Activated T-cell treated with anti-CD3 and anti-CD28 coated beads for 24 hours (primary cell): ENCODE measurements around the gene SNPH.

Source experiments
- DNase-seq: peaks from one replicate; pipeline ENCODE4 v3.0.0-alpha.2; 2020; ENCODE audit warnings: low read depth

Gene SNPH

DNA sequence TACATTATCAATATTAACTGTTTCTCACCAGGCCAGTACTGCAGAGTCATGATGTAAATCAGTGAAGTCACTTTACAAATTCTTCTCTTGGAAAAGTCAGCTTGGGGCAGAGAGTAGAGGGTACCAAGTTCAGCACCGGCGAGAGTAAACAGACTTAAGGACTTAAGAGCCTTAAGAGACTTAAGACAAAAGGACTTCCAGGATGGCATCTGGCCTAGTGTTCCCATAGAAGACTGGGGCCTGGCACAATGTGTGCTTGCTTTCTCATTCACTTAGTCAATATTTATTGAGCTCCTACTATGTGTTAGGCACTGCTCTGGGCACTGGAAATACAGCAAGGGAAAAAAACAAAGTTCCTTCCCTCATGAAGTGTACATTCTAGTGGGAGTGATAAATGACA, 1.4 kb upstream of the SNPH start:
- no peak for DNase-seq

DNA sequence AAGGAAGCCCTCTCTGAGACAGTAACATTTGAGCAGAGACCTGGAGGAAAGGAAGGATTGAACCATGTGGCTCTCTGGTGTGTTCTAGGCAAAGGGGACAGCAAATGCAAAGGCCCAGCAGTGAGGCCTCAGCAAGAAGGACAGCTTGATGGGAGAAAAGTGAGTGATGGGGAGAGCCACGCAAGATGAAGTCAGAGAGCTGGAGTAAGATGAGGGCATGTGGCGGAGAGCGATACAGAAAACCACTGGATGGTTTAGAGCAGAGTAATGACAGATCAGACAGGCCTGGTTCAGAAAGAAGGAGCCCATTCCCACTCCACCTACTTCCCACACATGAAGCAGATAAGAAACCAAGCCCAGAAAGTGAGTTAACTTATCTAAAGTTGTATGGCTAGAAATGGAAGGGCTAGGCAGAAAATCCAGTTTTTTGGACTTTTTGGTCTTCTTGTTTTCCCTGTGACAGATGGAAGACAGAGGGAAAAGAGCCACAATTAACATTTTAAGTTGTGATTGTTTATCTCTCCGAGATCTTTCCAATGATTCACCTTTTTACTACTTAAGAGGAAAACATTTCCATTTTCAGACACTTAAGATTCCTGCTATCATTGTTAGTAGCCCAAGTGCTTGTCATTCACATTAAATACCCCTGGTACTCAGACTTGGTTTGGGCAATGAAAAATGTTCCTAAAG, 723 bp upstream of the SNPH start:
- no peak for DNase-seq

GRCh38 chr20:1265916-1266166, 253 bp upstream of the SNPH start:
- no peak for DNase-seq

DNA sequence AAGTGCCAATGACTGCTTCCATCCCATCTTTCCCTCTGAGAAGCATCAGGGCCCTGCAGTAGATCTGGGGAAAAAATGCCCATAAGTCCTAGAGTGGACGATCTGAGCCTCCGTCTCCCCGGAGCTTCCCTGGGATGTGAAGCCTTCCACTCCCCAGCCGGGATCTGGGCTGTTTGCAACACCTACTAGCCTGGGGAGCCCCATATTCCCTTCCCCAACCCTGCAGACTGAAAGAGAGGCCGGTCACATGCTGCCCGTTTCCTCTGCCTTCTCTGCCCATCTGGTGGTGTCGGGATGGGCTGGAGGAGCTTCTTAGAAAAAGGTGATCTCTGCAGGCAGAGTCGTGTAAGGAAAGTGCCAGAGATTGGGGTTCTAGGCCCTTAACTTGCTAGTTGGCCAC, 1.1 kb downstream of the SNPH start:
- no peak for DNase-seq

DNA sequence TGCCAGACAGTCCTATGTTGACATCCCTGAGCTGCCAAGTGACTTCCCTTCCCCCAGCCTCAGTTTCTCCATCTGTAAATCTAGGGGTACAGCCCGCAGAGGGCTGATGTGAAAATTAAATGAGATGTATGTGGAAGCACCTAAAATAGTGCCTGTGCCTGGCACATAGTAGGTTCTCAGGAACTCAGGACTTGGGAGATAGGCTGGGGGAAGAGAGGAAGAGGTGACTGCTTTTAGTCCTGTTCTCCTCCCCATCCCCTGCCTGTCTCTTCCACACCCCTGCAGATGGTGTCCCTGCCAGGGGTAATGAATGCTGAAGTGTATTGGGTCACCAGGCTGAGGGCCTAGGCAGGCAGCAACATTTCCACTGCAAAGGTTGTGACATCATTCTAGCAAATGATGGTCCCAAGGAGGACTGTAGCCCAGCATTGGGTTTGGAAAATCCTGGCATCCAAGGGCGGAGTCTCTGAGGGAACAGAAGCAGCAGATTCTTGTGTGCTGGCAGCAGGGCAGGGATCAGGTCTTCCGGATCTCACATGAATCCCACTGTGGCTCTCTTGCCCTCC, 1.8 kb downstream of the SNPH start:
- no peak for DNase-seq

- DNase-seq = no peak
Measured at GRCh38 chr20:1269235-1269634, 3.1 kb downstream of the SNPH start.

GRCh38 chr20:1269850-1270249, 3.8 kb downstream of the SNPH start:
- no peak for DNase-seq

GRCh38 chr20:1272368-1273100, 6.4 kb downstream of the SNPH start:
- DNase-seq = no peak

- DNase-seq = no peak
Measured at GRCh38 chr20:1273366-1273765, 7.3 kb downstream of the SNPH start.

DNA sequence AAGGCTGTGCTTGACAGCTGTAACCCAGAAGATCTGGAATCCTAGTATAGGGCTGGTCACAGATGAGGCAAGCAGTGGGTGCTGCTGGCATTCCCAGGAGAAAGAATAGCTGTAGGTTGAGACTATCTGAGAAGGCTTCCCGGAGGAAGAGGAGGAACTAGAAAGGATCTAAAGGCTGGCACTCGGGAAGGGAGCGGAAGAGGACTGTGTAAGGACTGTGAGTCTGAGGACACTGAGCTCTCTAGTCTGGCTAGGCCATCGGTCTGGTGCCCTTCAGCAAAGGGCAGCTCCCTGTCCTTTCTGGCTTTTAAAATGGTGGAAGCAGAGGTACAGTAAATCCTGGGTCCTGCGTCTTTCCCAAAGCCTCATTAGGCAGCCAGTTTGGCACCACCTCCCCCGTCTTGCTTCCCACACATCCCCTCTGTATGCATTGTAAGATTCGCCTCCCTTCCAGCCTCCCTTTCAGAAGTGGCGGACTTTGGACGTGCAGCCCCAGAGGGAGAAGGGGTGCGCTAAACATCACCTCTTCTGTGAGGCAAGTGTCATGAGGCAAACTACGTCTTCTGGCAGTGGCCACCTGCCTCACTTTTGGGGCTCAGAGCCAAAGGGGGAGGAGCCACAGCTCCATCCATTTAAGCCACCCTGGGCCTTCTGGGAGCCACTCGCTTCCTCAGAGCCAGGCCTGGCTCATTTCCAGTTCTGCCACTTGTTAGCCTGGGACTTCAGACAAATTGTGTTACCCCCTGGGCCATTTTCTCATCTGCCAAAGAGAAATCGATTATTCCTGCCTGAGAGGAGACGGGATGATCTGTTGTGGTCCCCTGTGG, 8.6 kb downstream of the SNPH start:
- DNase-seq = no peak

GRCh38 chr20:1275919-1276318, 9.8 kb downstream of the SNPH start:
- no peak for DNase-seq

DNA sequence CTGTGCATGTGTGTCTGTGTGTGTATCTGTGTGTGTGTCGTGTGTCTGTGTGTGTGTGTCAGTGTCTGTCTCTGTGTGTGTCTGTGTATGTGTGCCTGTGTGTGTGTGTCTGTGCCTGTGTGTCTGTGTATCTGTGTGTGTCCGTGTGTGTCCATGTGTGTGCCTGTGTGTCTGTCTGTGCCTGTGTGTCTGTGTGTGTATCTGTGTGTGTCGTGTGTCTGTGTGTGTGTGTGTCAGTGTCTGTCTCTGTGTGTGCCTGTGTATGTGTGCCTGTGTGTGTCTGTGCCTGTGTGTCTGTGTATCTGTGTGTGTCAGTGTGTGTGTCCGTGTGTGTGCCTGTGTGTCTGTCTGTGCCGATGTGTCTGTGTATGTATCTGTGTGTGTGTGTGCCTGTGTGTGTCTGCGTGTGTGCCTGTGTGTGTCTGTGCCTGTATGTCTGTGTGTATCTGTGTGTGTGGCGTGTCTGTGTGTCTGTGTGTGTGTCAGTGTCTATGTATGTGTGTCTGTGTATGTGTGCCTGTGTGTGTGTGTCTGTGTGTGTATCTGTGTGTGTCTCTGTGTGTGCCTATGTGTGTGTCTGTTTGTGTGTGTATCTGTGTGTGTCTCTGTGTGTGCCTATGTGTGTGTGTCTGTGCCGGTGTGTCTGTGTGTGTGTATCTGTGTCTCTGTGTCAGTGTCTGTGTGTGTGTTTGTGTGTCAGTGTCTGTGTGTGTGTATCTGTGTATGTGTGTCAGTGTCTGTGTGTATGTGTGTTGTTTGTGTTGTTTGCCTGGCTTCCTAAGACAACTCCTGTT, 11.6 kb downstream of the SNPH start:
- DNase-seq = no peak

GRCh38 chr20:1278993-1279392, 12.9 kb downstream of the SNPH start:
- no peak for DNase-seq

DNA sequence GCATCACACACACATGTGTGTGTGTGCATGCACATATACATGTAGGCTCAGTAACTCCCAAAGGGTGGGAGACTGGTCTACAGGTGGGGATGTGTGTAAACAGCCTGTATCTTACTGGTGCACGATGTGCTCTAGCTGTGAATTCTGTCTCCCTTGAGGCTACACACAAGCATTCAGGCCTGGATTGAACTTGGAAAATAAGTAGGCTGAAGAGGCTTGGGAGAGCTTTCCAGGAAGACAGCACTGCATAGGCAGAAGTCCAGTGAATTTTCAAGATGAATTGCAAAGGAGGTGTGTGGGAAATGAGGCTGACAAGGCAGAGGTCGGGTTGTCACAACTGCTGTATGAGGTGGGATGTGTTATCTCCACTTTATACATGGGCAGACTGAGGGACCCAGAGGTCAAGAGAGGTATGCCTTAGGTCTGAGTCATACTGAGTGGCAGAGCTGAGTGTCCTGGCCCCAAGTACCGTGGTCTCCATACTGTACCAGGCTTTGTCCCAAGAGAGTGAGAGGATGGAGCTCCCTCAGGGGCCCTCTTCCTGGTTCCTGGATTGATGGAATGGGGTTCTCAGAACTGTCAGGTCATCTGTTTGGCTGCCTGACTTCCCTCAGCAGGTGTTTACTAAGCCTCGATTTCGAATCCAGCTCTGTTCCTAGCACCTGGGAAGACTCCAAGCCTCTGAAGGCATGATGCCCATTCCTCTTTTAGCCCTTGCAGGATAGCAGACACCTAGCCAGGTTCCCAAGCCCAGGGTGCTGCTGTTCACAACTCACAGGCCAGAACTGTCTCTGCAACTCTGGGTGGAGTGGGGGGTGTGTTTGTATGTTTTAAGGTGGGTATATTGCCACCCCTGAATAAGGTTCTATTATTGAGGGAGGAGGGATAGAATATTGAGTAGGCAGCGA, 14.4 kb downstream of the SNPH start:
- no peak for DNase-seq

DNA sequence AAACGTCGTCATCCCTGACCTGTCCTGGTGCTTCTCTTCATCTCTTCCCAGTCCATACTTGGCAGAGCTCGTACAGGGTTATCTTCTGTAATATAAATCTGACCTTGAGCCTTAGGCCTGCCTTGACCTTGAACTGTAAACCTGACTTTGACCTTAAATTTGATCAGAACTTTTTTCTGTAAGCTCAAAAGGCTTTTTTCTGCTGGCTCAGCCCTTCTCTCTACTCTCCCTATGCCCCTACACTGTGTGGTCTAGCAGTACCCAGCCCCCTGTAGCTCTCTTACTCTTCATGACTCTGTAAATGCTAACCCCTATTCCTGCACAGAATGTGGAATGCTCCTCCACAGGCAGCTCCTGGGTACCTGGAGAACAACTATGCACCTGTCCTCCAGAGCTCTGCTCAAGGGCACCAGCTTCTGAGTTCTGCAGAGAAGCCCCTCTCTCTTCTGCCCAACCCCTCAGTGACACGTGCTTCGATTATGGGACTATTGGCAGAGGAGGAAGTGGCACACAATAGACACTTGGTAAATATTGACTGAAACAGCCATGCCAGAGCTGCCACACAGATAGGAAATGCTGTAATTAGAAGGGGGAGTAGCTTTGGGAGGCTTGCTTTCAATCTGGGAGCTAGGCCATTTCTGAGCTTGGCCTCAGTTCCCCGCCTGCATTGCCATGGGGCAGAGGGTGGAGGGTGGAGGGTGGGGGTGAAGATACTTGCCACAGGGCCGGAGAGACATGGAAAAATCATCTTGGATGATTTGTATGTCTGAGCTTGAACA, 15.4 kb downstream of the SNPH start:
- no peak for DNase-seq

DNA sequence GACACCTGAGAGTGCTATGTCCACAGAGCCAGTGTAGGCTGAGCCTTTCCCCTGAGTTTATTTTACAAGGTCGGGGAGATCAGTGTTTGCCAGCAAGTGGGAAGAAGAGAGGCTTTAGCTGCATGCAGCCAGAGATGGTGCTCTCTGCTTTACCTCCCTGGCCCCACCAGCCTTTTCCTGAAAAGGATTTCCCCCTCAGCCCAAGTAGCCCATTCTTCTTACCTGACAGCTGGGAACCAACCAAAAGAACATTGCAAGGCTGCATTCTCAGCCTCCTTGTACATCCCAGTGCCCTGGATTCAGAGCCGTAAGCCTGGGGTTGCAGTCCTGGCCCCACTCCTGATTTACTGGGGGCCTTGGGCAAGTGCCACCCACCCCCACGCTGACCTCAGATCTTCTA, 16.9 kb downstream of the SNPH start:
- DNase-seq = no peak

GRCh38 chr20:1283522-1284510, 17.7 kb downstream of the SNPH start:
- DNase-seq = no peak

- DNase-seq = no peak
Measured at GRCh38 chr20:1286267-1287024, 20.4 kb downstream of the SNPH start.
